Measurements from ENCODE around the gene ULK4.
A peak's percentile ranks its signal among the peaks of the same experiment; 100 is the strongest.
"Not testable (repeated sequence)": the region's sequence is repeated elsewhere in the genome, so short reads cannot be mapped to it uniquely, and the experiment has no call there.

The ULK4 gene

DNA sequence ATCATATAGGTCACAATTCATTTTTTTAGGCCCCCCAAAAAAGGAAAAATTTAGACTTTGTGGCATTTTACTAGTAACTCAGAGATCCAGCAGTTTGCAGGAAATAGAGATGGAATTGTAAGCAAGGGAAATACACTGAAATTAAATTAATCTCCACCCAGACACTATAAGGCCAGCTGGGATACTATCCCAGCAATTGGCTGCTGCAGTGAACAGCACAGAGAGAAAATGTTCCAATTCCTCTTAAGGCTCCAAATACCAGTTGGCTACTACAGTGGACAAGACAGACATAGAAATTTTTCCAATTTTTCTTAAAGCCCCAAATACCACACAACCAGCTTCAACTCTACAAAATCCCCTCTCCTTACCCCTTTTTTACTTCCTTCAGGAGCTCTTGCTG is 78.9 kb downstream of the ULK4 start:
- Histone ChIP-seq H4K20me1 (ENCODE audit: low read depth, low read length) (no peaks in the 10 kb centered on the region), H3K27me3 (ENCODE audit: low read length) (no peaks in the 10 kb centered on the region), H3K9me3 (ENCODE audit: insufficient read depth, low read length) (no peaks in the 10 kb centered on the region), H3F3A (ENCODE audit: insufficient read depth) (no peaks in the 10 kb centered on the region), H3K4me3 (ENCODE audit: insufficient read depth, low read length, poor library complexity, severe bottlenecking) (no peak overlapping the region), H3K36me3 (ENCODE audit: low read length) (no peaks in the 10 kb centered on the region), H3K9me2 (replicated peaks; ENCODE audit: insufficient read depth, low read length) (no peaks in the 10 kb centered on the region), H3K27ac (ENCODE audit: low read depth, low read length) (no peak overlapping the region), H3K4me2 (ENCODE audit: low read depth, low read length, poor library complexity, severe bottlenecking) (no peak overlapping the region), H2AFZ (ENCODE audit: low read depth, low read length, severe bottlenecking) (no peak overlapping the region), H3K9ac (ENCODE audit: low read length) (no peak overlapping the region), H3K79me2 (ENCODE audit: insufficient read depth, low read length) (no peaks in the 10 kb centered on the region)
- TF ChIP-seq EZH2phosphoT487 (conservative IDR thresholded peaks at IDR 0.05; ENCODE audit: low read length): no peak
- TF ChIP-seq, protein P1, sequence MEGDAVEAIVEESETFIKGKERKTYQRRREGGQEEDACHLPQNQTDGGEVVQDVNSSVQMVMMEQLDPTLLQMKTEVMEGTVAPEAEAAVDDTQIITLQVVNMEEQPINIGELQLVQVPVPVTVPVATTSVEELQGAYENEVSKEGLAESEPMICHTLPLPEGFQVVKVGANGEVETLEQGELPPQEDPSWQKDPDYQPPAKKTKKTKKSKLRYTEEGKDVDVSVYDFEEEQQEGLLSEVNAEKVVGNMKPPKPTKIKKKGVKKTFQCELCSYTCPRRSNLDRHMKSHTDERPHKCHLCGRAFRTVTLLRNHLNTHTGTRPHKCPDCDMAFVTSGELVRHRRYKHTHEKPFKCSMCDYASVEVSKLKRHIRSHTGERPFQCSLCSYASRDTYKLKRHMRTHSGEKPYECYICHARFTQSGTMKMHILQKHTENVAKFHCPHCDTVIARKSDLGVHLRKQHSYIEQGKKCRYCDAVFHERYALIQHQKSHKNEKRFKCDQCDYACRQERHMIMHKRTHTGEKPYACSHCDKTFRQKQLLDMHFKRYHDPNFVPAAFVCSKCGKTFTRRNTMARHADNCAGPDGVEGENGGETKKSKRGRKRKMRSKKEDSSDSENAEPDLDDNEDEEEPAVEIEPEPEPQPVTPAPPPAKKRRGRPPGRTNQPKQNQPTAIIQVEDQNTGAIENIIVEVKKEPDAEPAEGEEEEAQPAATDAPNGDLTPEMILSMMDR (IDR thresholded peaks at IDR 0.05; ENCODE audit: insufficient read depth, low read length, poor library complexity, severe bottlenecking): no peak

DNA sequence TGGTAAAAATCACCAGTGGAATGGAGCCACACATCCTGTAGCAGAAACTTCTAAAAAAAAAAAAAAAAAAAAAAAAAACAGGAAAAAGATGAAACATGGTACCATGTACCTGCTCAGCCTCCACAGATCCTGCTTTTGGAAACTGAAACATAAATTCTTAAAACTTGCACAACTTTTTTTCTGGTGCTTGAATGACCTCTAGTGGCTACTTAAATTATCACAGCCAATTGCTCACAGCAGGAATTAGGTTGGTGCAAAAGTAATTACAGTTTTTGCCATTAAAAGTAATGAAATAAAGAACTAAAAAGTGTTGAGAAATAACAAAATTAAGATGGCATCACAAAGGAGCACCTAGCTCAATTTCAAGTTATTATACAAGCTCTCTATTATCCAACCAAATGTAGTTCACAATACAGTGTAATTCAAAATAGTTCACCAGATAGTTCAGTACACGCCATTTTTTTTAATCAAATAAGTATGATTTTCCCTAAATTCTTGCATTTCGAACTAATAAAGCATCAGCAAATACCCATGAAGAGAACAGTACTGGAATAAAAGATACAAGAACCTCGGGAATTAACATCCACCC is 80.6 kb downstream of the ULK4 start:
- no peaks in the 10 kb centered on the region for H3K79me2 ChIP-seq (ENCODE audit: insufficient read depth, low read length)
- H3K27ac ChIP-seq (ENCODE audit: low read depth, low read length): no peak overlapping the region
- TF ChIP-seq, protein P1 (IDR thresholded peaks at IDR 0.05; ENCODE audit: insufficient read depth, low read length, poor library complexity, severe bottlenecking): peak; percentile 79
- TF ChIP-seq EZH2phosphoT487 (conservative IDR thresholded peaks at IDR 0.05; ENCODE audit: low read length): no peak
- H3K4me3 ChIP-seq (ENCODE audit: insufficient read depth, low read length, poor library complexity, severe bottlenecking): no peak overlapping the region
- no peaks in the 10 kb centered on the region for H3K9me2 ChIP-seq (replicated peaks; ENCODE audit: insufficient read depth, low read length)
- no peaks in the 10 kb centered on the region for H4K20me1 ChIP-seq (ENCODE audit: low read depth, low read length)
- H2AFZ ChIP-seq (ENCODE audit: low read depth, low read length, severe bottlenecking): no peak overlapping the region
- no peaks in the 10 kb centered on the region for H3F3A ChIP-seq (ENCODE audit: insufficient read depth)
- no peaks in the 10 kb centered on the region for H3K36me3 ChIP-seq (ENCODE audit: low read length)
- H3K9me3 ChIP-seq (ENCODE audit: insufficient read depth, low read length): no peaks in the 10 kb centered on the region
- no peaks in the 10 kb centered on the region for H3K27me3 ChIP-seq (ENCODE audit: low read length)
- H3K4me2 ChIP-seq (ENCODE audit: low read depth, low read length, poor library complexity, severe bottlenecking): no peak overlapping the region
- no peak overlapping the region for H3K9ac ChIP-seq (ENCODE audit: low read length)

DNA sequence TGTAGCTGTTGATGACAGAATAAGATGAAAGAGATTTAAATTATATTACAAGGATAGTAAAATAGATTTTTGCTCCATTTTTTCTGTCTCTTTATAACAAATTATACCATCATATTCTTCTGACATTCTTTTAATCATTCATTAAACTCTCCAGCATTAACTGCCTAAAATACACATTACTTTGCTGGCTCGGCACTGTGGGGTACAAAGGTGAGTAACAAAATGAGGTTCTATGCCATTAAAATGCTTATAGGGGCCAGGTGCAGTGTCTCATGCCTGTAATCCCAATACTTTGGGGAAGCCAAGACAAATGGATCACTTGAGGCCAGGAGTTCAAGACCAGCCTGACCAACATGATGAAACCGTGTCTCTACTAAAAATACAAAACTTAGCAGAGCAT is 81.5 kb downstream of the ULK4 start:
- H3K9ac ChIP-seq (ENCODE audit: low read length): no peak overlapping the region
- no peak overlapping the region for H3K4me2 ChIP-seq (ENCODE audit: low read depth, low read length, poor library complexity, severe bottlenecking)
- H3K79me2 ChIP-seq (ENCODE audit: insufficient read depth, low read length): no peaks in the 10 kb centered on the region
- no peaks in the 10 kb centered on the region for H3K9me3 ChIP-seq (ENCODE audit: insufficient read depth, low read length)
- no peaks in the 10 kb centered on the region for H3K27me3 ChIP-seq (ENCODE audit: low read length)
- H3K36me3 ChIP-seq (ENCODE audit: low read length): no peaks in the 10 kb centered on the region
- no peaks in the 10 kb centered on the region for H4K20me1 ChIP-seq (ENCODE audit: low read depth, low read length)
- H2AFZ ChIP-seq (ENCODE audit: low read depth, low read length, severe bottlenecking): no peak overlapping the region
- TF ChIP-seq, protein P1 (IDR thresholded peaks at IDR 0.05; ENCODE audit: insufficient read depth, low read length, poor library complexity, severe bottlenecking): no peak
- TF ChIP-seq EZH2phosphoT487 (conservative IDR thresholded peaks at IDR 0.05; ENCODE audit: low read length): no peak
- no peaks in the 10 kb centered on the region for H3K9me2 ChIP-seq (replicated peaks; ENCODE audit: insufficient read depth, low read length)
- H3F3A ChIP-seq (ENCODE audit: insufficient read depth): no peaks in the 10 kb centered on the region
- H3K4me3 ChIP-seq (ENCODE audit: insufficient read depth, low read length, poor library complexity, severe bottlenecking): no peak overlapping the region
- no peak overlapping the region for H3K27ac ChIP-seq (ENCODE audit: low read depth, low read length)

DNA sequence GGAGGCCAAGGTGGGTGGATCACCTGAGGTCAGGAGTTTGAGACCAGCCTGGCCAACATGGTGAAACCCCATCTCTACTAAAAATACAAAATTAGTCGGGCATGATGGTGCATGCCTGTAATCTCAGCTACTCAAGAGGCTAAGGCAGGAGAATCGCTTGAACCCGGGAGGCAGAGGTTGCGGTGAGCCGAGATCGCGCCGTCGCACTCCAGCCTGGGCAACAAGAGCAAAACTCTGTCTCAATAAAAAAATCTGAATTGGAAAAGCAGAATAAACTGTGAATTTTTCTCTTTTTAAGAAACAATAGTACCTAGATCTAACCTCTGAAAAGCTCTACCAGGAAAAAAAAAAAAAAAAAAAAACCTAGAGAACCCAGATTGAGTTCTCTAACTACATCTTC is 84.2 kb downstream of the ULK4 start:
- not testable (repeated sequence) for H3K9ac ChIP-seq (ENCODE audit: low read length); H4K20me1 ChIP-seq (ENCODE audit: low read depth, low read length)

More for the DNA sequence above, 84.2 kb downstream of the ULK4 start:
- H2AFZ ChIP-seq (ENCODE audit: low read depth, low read length, severe bottlenecking); H3K79me2 ChIP-seq (ENCODE audit: insufficient read depth, low read length); H3K27me3 ChIP-seq (ENCODE audit: low read length); H3K9me3 ChIP-seq (ENCODE audit: insufficient read depth, low read length); H3K27ac ChIP-seq (ENCODE audit: low read depth, low read length); H3K9me2 ChIP-seq (replicated peaks; ENCODE audit: insufficient read depth, low read length); H3F3A ChIP-seq (ENCODE audit: insufficient read depth); H3K36me3 ChIP-seq (ENCODE audit: low read length); H3K4me3 ChIP-seq (ENCODE audit: insufficient read depth, low read length, poor library complexity, severe bottlenecking); H3K4me2 ChIP-seq (ENCODE audit: low read depth, low read length, poor library complexity, severe bottlenecking): not testable (repeated sequence)

All from SU-DHL-6 (cell line).